ENCODE data around the gene NKAIN2. TPM values are rescaled to one million over a fixed set of nuclear protein-coding genes. Genes with fewer than 3 reads are reported as not detected.

Gene NKAIN2
- total RNA-seq, 1 experiment from 2014 or later = not detected

DNA sequence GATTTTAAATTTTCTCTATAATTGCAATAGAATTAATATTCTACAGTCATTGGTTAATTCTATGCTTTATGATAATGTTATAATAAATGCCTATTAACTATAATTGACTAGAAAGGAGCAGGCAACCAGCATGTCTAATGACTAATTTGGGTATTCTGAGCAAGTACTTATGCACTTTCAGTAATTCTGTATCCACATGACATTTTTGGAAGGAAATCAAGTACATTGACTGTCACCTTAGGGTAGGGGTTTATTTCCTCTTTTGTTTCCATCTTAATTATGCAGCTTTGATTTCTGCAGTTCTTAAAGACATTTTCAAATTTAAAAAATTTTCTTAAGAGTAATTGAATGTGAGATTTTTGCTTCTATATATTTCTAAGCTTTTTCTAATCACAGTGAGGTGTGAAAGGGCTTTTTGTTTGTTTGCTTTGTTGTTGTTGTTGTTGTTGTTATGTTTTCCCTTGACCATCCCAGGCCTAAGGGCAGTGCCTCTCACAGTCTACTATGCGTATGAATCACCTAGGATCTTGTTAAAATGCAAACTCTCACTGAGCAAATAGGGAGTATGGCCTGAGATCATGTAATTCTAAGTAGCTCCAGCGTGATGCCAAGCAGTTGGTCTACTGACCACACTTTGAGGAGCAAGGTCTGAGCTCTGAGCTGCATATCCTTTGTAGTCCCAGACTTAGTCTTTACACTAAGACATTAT lies 691.4 kb downstream of the NKAIN2 start:
- no peak overlapping the region for H3K9ac ChIP-seq (ENCODE audit: low read length)
- RAD21 ChIA-PET (ENCODE audit: low non-redundant PET in 1 of 2, low total read pairs in 2 of 2, uncharacterized antibody in 2 of 2, unreplicated experiment in 2 of 2) = no interaction called here
- CTCF ChIA-PET = no interaction called here
- DNase-seq (ENCODE audit: low read depth, low spot score) (no peak), ATAC-seq (no peak)
- no peaks in the 10 kb centered on the region for H4K20me1 ChIP-seq (ENCODE audit: insufficient read depth)
- no peaks in the 10 kb centered on the region for H3K79me2 ChIP-seq (ENCODE audit: insufficient read depth, low read length)
- POLR2A ChIA-PET = no interaction called here
- H2AFZ ChIP-seq (ENCODE audit: low read depth, low read length, poor library complexity, severe bottlenecking) = no peak overlapping the region
- no peaks in the 10 kb centered on the region for H3K9me3 ChIP-seq (ENCODE audit: control insufficient read depth in 1 of 2, insufficient read depth in 1 of 2, low read depth in 1 of 2, low read length in 2 of 2)
- intact Hi-C loops (cut with micrococcal nuclease) = no loop called here
- no peak overlapping the region for H3K27ac ChIP-seq (ENCODE audit: low read depth, low read length)
- TF ChIP-seq, protein P1, sequence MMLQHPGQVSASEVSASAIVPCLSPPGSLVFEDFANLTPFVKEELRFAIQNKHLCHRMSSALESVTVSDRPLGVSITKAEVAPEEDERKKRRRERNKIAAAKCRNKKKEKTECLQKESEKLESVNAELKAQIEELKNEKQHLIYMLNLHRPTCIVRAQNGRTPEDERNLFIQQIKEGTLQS (IDR thresholded peaks at IDR 0.05) = no peak
- TF ChIP-seq POLR2AphosphoS5 (IDR thresholded peaks at IDR 0.05; ENCODE audit: low read depth, low read length) = no peak
- no peak overlapping the region for H3K4me2 ChIP-seq (ENCODE audit: low read length)
- no peaks in the 10 kb centered on the region; the same call in none of the 2 replicates for H3K27me3 ChIP-seq (ENCODE audit: insufficient read depth, low read length)
- BruUV-seq (replicated peaks) = no TSS peak
- H3K9me2 ChIP-seq (ENCODE audit: insufficient read depth) = no peaks in the 10 kb centered on the region
- no peak overlapping the region for H3K4me3 ChIP-seq (replicated peaks in 1 of 2; ENCODE audit: low read depth in 1 of 2, low read length in 2 of 2)
- no peaks in the 10 kb centered on the region for H3K36me3 ChIP-seq (ENCODE audit: control insufficient read depth in 1 of 2, insufficient read depth in 2 of 2, low read length in 2 of 2)
- no peaks in the 10 kb centered on the region for H3K4me1 ChIP-seq (ENCODE audit: control insufficient read depth in 1 of 2, insufficient read depth in 2 of 2, low read length in 2 of 2)

DNA sequence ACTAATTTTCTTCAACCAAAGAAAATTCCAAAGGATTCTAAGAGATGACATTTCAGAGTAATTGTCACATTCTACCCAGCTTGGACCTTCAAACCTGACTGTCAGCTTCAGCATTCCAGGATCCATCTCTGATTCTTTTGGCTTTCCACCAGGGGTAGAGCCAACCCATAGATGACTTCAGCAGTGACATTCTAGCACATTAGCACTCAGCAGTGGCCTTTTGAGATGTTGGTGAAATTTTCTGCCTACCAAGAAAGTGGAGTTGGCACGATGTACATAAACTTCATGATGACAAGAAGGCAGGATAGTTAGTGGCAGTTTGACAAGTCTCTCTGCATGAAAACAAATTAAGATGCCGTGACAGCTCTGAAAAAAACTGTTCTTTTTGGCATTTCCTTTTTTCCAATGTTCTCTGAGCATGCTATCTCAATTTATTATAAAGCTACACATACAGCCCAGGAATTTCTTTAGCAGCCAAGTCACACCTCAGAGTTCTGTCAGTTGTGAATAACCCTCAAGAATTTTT lies 692.1 kb downstream of the NKAIN2 start:
- TF ChIP-seq RAD21 (IDR thresholded peaks at IDR 0.05; ENCODE audit: low read depth) = no peak
- no peak for TF ChIP-seq SRF (IDR thresholded peaks at IDR 0.05; ENCODE audit: low read depth)
- TF ChIP-seq EZH2 (IDR thresholded peaks at IDR 0.05) = no peak
- TF ChIP-seq, protein P1 (IDR thresholded peaks at IDR 0.05) = no peak
- H3K9me3 ChIP-seq (ENCODE audit: control insufficient read depth in 1 of 2, insufficient read depth in 1 of 2, low read depth in 1 of 2, low read length in 2 of 2) = no peaks in the 10 kb centered on the region
- POLR2A ChIA-PET = no interaction called here
- no peak overlapping the region for H3K4me2 ChIP-seq (ENCODE audit: low read length)
- no peaks in the 10 kb centered on the region; the same call in none of the 2 replicates for H3K27me3 ChIP-seq (ENCODE audit: insufficient read depth, low read length)
- no peaks in the 10 kb centered on the region for H3K9me2 ChIP-seq (ENCODE audit: insufficient read depth)
- intact Hi-C loops (cut with micrococcal nuclease) = no loop called here
- H4K20me1 ChIP-seq (ENCODE audit: insufficient read depth) = no peaks in the 10 kb centered on the region
- CTCF ChIA-PET = no interaction called here
- no peaks in the 10 kb centered on the region for H3K79me2 ChIP-seq (ENCODE audit: insufficient read depth, low read length)
- ATAC-seq (no peak), DNase-seq (ENCODE audit: low read depth, low spot score) (no peak)
- no TSS peak for BruUV-seq (replicated peaks)
- RAD21 ChIA-PET (ENCODE audit: low non-redundant PET in 1 of 2, low total read pairs in 2 of 2, uncharacterized antibody in 2 of 2, unreplicated experiment in 2 of 2) = no interaction called here
- H3K27ac ChIP-seq (ENCODE audit: low read depth, low read length) = no peak overlapping the region
- no peak overlapping the region for H3K9ac ChIP-seq (ENCODE audit: low read length)
- H3K36me3 ChIP-seq (ENCODE audit: control insufficient read depth in 1 of 2, insufficient read depth in 2 of 2, low read length in 2 of 2) = no peaks in the 10 kb centered on the region
- H3K4me1 ChIP-seq (ENCODE audit: control insufficient read depth in 1 of 2, insufficient read depth in 2 of 2, low read length in 2 of 2) = no peaks in the 10 kb centered on the region
- no peak overlapping the region for H3K4me3 ChIP-seq (replicated peaks in 1 of 2; ENCODE audit: low read depth in 1 of 2, low read length in 2 of 2)
- H2AFZ ChIP-seq (ENCODE audit: low read depth, low read length, poor library complexity, severe bottlenecking) = no peak overlapping the region
